LNCAP (cell line): ENCODE data around the gene SMIM41.

ENCODE experiments used
- TF ChIP-seq, protein P1 (sequence below): fragments of 450-650 bp; IDR thresholded peaks from 2 replicates; pipeline ENCODE4 v1.5.1; 2017; ENCODE audit warnings: mild to moderate bottlenecking

Gene SMIM41

GRCh38 chr12:52122904-52123303 is 43.4 kb downstream of the SMIM41 start:
- TF ChIP-seq, protein P1, sequence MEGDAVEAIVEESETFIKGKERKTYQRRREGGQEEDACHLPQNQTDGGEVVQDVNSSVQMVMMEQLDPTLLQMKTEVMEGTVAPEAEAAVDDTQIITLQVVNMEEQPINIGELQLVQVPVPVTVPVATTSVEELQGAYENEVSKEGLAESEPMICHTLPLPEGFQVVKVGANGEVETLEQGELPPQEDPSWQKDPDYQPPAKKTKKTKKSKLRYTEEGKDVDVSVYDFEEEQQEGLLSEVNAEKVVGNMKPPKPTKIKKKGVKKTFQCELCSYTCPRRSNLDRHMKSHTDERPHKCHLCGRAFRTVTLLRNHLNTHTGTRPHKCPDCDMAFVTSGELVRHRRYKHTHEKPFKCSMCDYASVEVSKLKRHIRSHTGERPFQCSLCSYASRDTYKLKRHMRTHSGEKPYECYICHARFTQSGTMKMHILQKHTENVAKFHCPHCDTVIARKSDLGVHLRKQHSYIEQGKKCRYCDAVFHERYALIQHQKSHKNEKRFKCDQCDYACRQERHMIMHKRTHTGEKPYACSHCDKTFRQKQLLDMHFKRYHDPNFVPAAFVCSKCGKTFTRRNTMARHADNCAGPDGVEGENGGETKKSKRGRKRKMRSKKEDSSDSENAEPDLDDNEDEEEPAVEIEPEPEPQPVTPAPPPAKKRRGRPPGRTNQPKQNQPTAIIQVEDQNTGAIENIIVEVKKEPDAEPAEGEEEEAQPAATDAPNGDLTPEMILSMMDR, result no peak

- TF ChIP-seq, protein P1, result no peak
These were observed 44.1 kb downstream of the SMIM41 start for GRCh38 chr12:52123487-52124186.

- TF ChIP-seq, protein P1, result no peak
These were observed 46.0 kb downstream of the SMIM41 start for GRCh38 chr12:52125476-52125900.

DNA sequence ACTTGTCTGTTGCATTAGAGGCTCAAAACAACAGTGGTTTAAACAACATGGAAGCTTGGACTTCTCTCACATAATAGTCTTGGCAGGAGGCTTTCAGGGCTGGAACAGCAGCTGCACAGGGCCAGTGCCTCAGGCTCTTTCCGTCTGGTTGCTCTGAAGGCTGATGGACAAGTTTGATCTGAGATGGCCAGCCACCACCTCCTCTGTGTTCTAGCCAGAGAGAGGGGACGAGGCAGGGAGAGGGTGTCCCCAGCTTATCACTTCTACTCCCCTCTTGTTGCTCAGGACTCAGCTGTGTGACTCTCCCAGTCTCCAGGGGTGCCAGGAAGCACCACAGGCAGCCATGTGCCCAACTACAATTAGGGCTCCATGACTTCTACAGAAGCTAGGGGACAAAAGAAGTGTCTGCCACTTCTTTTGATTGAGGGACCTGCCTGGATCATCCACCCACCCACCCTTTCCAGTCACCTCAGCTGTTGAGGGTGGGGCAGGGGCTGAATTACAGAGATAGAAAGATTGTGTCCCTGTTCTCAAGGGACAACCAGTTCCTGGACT is 46.6 kb downstream of the SMIM41 start:
- TF ChIP-seq, protein P1, result no peak

DNA sequence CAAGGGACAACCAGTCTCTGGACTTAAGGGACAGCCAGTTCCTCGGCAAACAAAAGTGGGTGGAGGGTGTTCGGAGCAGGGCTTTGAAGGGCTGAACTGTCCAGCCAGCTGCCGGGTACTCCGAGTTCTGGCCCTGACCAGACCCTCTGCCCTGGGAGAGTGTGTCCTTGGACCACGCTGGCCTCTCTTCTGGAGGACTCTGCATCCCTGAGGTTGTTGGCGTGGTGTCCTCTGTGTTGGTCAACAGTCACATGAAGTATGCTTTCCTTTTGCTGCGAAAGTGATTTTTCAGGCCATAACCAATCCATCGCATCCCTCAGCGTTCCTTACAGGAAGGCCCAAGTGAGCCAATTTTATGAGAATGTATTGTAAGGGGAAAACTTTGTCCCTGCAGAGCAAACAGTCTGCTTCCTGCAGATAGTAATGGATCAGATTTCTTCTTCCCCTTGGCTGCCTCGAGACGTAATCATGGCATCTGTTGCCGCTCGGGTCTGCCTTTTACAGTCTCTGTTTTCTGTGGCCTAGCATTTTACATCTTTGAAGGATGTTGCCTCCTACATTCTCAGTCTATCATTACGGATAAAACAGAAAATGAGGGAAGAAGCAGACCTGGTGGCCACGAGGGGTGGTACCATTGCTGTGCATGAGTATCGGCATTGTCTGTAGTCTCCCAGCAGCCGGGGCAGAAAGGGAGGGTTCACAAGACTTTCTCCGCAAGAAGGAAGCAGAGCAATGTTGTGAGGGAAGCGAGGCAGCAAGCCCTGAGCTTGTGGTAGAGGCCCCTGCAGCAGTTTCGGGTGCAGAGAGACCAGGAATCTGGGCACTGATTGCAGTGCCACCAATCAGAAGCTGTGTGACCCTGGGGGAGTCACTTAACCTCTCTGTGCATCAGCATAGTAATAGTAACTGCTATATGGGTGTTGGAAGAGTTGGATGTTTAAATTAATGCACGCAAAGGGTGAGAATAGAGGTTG is 47.4 kb downstream of the SMIM41 start:
- TF ChIP-seq, protein P1, result no peak

GRCh38 chr12:52127683-52128450 is 48.4 kb downstream of the SMIM41 start:
- TF ChIP-seq, protein P1, result no peak

GRCh38 chr12:52130711-52131110 is 51.2 kb downstream of the SMIM41 start:
- TF ChIP-seq, protein P1, result no peak
